HG02840 (cell line): ENCODE results near the gene LUZP1.
A peak's percentile ranks its signal among the peaks of the same experiment; 100 is the strongest.
"Not testable (repeated sequence)": the region's sequence is repeated elsewhere in the genome, so short reads cannot be mapped to it uniquely, and the experiment has no call there.

Experiments
- ATAC-seq: cut with Tn5 transposase; IDR thresholded peaks from one replicate; pipeline ENCODE4 v1.9.1; 2021; ENCODE audit warnings: mild to moderate bottlenecking, moderate library complexity, moderate number of reproducible peaks; ENCODE audit not compliant: unreplicated experiment, low FRiP score

Gene LUZP1

DNA sequence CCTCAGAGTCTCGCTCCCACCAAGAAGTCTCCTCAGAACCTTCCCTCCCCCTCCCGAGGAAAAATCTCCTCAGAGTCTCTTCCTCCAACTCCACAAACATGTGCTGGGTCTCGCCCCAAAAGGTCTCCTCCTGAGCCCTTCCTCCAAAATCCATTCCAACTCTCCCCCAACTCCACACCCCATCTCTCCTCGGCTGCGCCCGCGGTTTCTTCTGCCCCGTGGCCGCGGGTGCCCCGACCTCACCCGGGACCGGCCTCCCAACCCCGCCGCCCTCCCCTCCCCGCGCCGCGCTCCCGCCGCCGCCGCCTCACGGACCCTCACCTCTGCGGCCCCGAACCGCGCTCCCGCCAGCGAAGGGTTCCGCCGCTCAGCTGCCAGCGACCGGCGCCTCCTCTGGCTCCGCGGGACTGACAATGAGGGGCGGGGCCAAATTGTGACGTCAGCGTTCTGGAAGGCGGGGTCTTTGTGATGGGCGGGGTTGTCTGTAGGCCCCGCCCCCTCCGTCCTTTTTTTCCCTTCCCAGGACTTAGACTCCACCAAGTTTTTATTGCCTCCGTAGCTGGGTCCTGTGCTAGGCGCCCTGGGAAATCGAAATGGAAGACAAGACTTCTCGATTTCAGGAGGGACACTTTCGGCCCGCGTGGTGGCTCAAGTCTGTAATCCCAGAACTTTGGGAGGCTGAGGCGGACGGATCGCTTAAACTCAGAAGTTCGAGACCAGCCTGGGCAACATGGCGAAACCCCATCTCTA, at the start of gene LUZP1:
TSS of gene LUZP1 (minus strand) at position 412 of the 750 bp plus-strand sequence.
- ATAC-seq, result peak; percentile 54

DNA sequence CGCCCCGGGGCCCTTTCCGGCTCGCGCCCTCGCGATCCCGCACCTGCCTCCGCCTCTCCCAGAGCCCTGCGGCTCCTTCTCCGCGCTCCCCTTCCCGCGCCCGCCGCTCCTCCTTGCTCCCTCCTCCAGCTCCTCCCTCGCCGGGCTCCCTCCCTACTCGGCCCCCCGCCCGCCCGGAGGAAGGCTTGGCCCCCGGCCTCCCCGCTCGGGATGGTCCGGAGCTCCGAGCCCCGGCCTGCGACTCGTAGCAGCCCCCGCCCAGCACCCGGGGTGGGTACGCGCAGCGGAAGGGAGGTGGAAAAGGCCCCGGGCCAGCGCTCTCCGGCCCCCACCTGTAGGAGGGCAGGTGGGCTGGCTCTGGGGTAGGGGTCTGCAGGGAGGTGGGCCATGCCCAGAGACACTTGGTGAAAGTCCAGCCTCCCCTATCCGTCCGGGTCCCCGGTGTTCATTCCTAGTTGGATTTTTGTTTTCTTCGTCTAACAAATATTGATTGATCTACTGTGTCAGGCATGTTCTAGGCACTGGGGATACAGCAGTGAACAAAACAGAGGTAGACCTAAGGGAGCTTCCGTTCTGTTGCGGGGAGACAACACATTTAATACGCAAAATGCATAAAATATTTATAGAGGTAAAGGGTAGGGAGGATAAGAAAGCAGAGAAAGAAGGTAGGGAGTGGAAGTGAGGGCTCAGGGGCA, 48.9 kb upstream of the LUZP1 start, which contains the start of gene HTR1D:
TSS of gene HTR1D (minus strand) at position 82 of the 695 bp plus-strand sequence. CDS start 23,283 bp downstream, outside the sequence.
- ATAC-seq, result no peak

DNA sequence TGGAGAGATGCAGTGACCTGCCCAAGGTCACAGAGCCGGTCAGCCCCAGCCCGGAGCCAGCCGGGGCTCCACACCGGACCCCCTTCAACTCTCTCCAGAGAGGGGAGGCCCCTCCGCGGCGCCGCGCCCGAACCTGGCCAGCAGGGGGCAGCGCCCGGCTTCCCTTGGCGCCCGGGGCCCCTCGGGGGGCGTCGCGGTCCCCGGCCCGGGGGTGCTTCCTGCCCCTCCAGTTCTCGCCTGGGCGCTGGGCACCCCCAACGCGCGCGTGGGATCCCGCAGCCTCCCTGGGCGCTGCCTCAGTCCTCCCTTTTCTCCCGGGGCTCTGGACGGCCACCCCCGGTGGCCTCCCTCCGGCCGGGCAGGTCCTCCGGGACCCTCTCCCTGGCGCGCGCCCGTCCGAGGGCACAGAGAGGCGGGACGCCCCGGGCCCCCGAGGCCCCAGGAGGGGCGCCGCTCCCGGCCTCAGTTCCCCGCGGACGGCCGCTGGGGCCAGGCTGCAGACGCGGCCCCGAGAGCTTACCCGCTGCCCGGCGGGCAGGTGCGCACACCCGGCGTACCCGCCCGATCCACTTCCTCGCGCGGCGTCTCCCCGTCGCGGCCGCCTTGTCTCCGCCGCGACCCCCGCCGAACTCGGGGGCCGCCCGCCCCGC, 48.2 kb upstream of the LUZP1 start:
- no peak for ATAC-seq

DNA sequence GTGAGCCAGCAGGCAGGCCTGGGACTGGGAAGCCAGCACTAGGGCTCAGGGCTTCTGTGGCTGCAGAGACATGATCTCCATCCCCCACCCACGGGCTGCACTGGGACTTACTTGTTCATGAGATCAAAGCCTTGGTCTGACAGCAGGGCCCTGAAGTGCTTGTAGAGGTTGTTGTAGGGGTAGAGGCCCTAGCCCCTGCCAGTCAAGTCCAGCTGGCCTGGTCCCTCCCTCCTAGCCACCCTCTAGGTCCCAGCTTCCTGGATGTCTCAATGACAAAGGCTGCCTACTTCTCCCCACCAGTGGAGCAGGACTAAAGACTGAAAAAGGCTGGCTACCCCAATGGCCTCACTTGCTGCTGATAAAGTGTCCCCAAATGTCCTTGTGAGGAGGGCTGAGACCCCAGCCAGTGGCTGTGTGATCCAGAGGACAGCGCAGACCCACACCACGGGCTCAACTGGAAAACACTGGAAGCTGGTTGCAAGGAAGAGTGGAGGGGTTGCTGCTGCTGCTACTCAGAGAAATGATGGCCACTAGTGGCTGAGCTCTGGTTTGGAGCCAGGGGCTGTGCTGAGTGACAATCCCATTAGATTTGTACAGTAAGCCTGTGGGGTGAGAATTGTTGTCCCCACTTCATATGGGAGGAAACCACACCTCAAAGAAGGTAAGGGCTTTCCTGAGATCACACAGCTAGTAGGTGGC, 47.2 kb upstream of the LUZP1 start:
- ATAC-seq, result no peak

DNA sequence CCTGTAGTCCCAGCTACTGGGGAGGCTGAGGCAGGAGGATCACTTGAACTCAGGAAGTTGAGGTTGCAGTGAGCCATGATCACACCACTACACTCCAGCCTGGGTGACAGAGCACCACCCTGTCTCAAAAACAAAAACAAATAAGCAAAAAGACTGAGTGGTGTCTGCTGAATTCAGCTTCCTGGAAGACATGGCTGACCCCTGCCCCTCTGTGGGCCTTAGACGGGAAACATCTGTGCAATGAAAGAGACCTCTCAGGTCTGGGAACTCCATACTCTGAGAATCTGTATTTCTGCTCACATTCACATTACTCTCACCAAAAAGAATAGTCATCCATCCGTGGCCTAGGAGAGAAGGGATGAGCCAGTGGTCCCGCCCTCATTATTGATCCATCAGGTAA, 46.6 kb upstream of the LUZP1 start:
- ATAC-seq, result no peak

DNA sequence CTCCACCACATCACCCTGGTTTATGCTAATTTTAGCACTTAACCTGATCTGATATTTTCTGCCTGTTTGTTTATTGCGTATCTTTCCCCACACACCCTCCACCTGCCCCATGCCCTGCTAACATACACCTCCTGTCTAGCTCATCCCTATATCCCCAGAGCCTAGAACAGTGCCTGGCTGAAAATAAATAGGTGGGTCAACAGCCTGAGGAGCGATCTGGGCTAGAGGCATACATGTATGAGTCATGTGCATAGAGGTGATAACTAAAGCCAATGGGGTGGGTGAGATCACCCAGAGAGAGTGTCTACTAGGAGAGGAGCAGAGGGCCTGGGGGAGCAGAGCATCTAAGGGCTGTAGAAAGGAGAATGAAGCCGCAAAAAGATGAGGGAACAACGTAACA, 46.0 kb upstream of the LUZP1 start:
- ATAC-seq, result no peak

DNA sequence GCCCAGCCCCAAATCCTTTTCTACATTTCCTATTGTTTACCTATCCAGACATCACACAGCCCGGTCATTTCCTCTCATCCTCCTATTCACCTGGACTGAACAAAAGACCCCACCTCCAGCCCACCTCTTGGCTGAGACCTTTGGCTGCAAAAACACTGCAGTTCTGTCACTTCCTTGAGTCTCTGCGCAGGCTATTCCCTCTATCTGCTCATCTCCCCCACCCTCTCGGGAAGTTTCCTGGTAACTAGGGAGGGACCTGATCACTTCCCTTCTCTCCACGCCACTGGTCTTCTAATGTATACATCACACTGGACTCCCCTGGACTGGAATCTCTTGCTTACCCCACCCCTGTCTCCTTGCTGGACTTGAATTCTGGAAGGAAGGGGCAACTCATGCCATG, 43.3 kb upstream of the LUZP1 start:
- no peak for ATAC-seq

DNA sequence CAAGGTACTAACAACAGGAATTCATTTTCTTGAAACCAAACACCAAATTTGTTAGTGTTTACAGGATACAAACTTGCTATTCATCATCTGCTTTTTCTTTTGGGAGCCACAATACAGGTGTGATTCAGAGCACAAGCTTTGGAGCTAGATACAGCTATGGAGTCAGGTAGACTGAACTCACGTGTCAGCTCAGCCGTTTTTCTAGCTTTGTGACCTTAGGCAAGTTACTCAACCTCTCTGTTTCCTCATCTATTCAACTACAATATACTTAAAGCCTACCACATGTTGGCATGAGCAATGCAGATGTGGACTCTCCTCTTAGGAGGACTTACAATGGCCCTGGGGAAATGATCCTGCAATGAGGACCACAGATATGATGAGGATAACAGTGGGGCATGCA, 42.3 kb upstream of the LUZP1 start:
- no peak for ATAC-seq

DNA sequence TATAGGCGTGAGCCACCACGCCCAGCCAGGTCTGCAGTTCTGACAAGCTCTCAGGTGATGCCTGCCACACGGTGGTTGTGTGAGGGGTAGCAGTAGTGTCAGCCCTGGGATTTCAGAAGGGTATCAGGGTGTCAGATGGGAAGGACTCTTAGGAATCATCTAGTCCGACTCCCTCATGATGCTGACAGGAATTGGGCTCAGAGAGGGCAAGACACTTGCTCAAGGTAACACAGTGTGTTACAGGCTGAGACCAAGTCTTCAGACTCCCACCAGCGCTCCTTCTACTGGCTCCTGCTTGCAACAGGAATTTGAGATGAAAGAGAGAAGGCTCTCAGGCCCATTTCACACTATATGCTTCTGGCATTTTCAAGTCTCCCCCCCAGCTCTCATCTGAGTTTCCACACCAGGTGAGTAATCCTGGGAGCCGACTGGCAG, 41.7 kb upstream of the LUZP1 start:
- no peak for ATAC-seq

DNA sequence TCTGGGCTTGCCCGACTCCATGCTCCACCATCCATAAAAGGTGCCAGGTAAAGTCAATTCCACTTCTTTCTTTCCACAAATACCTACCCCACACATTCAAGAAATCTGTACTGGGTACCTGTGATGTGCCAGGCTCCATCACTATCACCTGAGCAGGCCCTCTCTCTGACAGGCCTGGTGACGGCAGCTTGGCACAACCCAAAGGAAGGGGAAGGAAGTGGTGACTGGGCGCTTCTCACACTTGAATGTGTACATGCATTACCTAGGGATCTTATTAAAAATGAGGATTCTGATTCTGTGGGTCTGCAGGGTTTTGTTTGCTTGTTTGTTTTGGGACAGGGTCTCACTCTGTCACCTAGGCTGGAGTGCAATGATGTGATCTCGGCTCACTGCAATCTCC, 41.1 kb upstream of the LUZP1 start:
- no peak for ATAC-seq

DNA sequence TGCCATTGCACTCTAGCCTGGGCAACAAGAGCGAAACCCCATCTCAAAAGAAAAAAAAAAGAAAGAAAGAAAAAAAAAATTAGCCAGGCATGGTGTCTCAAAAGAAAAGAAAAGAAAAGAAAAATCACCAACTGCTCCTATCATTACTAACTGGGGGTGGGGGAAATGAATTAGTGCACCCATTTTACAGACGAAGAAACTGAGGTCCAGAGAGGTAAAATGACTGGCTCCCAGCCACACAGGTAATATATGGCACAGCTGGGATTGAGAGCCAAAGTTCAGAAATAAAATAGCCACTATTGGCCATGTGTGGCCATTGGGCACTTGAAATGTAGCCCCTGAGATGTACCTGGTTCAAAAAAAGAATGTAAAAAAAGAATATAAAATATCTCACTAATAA, 39.9 kb upstream of the LUZP1 start:
- ATAC-seq, result no peak

DNA sequence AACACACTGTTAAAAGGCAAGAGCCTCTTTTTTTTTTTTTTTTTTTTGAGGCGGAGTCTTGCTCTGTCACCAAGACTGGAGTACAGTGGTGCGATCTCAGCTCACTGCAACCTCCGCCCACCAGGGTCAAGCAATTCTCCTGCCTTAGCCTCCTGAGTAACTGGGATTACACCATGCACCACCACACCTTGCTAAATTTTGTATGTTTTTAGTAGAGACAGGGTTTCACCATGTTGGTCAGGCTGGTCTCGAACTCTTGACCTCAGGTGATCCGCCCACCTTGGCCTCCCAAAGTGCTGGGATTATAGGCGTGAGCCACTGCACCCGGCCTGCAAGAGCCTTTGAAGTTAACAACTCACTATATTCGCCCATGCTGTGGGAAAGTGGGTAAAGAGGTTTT, 39.1 kb upstream of the LUZP1 start:
- not testable (repeated sequence) for ATAC-seq

DNA sequence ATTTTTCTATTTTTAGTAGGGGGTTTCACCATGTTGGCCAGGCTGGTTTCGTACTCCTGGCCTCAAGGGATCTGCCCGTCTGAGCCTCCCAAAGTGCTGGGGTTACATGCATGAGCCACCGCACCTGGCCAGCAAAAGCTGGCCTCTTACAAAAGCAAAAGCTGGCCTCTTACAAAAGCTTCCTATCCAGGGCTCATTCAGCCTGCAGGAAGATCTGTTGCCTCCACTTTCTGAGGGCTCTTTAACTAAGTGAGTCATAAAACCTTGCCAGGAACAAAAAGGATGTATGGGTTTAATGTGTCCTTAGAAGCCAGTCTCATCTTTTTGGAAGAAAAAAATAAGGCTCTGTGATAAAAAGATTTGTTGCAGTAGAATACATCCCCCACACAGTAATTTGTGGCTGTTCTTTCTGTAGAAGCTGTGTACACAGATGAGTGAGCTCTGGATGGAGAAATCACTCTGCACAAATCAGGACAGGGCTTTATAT, 33.6 kb upstream of the LUZP1 start:
- no peak for ATAC-seq

DNA sequence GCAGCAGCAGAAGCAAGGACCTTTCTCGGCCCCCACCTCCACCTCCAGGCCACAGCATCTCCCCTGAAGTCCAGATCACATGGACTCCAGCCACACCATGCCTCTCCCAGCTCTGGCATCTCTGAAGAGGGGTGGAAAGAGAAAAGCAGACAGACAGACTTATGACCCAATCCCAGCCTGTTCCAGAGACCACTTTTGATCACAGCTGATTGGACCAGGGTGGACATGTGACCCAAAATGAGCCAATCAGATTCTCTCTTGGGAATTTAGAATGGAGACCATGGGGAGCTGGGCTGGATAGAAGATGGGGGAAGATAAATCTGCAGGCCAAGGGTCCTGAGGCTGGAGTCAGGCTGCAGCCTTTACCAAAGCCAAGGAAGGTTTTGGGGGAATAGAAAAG, 32.2 kb upstream of the LUZP1 start:
- no peak for ATAC-seq

DNA sequence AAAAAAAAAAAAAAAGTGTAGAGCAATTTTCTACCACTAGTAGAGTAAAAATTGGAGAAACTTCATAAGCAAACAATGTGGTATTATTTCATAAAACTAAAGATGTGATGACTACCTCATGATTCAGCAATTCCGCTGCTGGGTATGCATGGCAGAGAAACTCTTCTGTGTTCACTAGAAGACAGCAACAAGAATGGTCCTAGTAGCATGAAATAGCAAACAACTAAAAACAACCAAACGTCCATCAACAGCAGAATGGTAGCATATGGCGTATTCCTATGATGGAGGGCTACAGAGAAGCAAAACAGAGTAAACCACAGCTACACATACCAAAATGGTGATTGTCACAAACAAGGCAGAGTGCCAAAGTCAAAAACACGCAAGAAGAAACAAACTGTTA, 29.7 kb upstream of the LUZP1 start:
- ATAC-seq, result no peak

DNA sequence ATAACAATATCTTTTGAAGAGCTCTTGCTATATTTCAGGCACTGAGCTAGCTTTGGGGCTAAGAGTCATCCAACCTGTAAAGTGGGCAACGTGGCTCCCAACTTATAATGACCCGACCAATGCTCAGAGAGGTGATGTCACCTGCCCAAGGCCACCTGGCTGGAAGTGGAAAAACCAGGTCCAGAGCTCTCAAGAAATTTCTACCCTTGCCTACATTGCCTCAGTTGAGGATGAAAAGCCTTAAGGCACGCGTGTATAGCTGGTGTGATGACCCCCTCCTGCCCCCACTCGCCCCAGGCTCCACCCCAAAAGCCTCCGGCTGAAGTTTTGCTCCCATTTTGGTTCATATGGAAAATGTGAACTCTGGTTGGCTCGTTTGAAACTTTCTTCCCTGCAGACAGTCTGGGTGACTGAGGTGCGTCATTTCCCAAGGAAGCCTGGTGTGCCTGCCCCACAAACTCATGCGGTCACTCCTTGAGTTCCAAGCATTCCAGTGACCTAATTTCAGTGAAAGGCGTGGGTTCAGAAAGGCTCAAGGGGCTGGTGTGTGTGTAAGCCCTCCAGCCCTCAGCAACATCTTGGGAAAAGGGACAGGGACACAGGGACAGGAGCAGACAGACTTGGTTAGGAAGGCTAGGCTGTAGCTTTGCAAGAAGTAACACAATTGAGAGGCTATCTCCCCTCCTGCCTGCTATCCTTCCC, 28.1 kb upstream of the LUZP1 start:
- no peak for ATAC-seq

DNA sequence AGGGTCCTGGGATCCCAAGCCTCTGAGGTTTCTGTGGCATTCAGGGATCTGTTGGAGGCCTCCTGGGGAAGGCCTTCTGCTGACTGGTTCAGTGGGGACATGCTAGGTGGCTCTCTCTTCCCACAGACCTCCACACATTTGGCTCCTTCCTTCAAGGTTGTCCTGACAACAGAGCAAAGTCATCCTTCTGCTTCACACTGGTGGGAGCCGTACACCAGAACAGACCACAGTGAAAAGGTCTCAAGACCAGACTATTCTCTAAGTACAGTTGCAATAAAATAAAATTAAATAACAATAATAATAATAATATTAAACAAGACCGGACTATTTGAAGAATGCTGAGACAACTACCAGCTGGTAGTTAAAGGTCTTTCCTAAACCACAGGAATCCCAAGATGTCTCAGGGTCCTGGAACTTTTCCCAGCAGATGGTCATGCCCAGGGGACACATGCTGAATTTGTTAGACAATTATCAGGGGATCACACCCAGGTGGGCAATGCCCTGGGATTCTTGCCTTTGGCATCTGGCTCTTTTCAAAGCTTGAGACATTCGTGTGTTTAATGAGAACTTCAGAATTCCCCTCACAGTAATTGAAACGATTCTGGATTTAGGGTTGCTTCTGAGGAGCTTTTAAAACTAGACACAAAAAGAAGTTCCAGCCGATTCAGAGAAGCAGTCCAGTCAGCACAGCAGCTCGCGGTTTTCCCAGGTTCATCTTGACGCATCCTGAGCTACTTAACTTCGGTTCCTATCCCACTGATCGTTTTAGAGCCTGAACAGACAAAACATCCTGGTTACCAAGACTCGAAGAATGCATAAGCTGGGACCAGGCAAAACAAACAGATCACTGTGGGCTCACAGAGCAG, 25.7 kb upstream of the LUZP1 start:
- no peak for ATAC-seq

DNA sequence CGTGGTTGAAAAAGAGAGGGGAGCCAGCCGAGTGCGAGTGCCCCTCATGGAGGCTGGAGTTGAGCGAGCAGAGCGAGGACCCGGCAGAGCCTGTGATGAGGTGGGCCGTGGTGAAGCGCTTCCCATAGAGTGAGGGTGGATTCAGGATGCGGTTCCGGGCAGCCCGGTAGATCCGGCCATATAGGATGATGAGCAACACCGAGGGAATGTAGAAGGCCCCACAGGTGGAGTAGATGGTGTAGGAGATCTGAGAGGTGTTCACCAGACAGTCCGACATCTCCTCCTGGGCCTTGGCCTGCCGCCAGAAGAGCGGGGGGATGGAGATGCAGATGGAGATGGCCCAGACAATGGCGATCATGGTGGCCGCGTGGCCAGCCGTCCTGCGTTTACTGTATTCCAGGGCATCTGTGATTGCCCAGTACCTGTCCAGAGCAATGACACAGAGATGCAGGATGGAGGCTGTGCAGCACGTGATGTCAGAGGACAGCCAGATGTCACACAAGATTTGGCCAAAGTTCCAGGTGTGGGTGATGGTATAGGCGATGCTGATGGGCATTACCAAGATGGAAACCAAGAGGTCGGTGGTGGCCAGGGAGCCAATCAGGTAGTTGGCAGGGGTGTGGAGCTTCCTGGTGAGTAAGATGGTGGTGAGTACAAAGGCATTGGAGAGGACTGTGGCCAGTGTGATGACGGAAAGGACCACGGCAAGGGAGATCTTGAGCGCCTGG, 24.9 kb upstream of the LUZP1 start:
- ATAC-seq, result no peak

DNA sequence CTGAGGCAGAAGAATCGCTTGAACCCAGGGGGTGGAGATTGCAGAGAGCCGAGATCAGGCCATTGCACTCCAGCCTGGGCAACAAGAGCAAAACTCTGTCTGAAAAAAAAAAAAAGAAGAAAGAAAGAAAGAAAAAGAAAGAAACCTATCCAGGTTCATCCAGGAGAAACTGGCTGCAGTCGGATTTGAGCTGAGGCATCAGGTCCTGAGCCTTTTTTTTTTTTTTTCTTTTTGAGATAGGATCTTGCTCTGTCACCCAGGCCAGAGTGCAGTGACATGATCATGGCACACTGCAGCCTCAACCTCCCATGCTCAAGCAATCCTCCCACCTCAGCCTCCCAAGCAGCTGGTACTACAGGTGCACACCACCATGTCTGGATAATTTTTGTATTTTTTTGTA, 22.5 kb upstream of the LUZP1 start:
- ATAC-seq, result no peak
